Stimulated activated CD4-positive, alpha-beta T cell treated with anti-CD3 and anti-CD28 coated beads, Interleukin-4, amount 100 ng/mL, for 24 hours (primary cell): Measurements from ENCODE around the gene LAMTOR1.
A peak's percentile ranks its signal among the peaks of the same experiment; 100 is the strongest.
"Not testable (repeated sequence)": the region's sequence is repeated elsewhere in the genome, so short reads cannot be mapped to it uniquely, and the experiment has no call there.

Source experiments
- DNase-seq: peaks from one replicate; pipeline ENCODE4 v3.0.0-alpha.2; 2020

LAMTOR1 gene

GRCh38 chr11:72102946-72103753, at the start of gene LAMTOR1:
TSS of gene LAMTOR1 (minus strand) at chr11:72103297. CDS start at chr11:72103224, 73 bp downstream.
- peak; percentile 99 for DNase-seq

DNA sequence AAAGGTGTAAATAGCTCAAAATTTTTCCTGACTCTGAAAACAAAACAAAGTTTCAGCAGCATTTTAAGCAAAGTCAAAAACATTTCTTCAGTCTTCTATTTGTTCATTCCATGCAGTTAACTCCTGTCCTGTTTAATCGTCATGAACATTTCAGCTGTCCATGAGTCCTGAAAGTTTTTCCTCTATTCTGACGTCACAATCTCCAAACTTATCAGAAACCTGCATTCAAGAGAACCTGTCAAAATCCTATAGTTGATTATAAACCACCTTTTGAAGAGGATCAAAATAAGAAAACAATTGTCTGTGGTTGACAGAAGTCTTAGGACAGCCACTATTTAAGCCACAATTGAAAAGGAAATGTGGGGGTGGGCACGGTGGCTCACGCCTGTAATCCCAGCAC, 47.8 kb upstream of the LAMTOR1 start:
- no peak for DNase-seq

GRCh38 chr11:72146625-72147024, 43.5 kb upstream of the LAMTOR1 start:
- no peak for DNase-seq

DNA sequence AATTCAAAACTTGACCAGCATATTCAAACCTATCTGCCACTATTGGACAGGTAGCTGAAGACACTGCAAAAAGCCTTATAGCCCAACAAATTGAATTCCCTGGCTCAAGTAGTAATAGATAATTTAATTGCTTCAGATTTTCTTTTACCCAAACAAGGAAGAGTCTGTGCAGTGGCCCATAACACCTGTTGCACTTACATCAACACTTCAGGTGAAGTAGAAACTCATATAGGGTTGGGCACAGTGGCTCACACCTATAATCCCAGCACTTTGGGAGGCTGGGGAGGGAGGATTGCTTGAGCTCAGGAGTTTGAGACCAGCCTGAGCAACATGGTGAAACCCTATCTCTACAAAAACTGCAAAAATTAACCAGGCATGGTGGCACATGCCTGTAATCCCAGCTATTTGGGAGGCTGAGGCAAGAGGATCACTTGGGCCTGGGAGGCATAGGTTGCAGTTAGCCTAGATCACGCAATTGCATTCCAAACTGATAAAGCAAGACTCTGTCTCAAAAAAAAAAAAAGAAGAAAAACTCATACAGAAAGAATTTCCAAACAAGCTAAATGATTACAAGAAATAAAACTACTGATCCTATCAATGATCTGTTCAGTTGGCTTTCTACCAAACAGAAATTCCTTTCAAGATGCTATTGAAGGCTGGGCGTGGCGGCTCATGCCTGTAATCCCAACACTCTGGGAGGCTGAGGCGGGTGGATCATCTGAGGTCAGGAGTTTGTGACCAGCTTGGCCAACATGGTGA, 41.9 kb upstream of the LAMTOR1 start:
- no peak for DNase-seq

- DNase-seq = not testable (repeated sequence)
Observed at GRCh38 chr11:72142543-72142942, 39.4 kb upstream of the LAMTOR1 start.

GRCh38 chr11:72142086-72142485, 39.0 kb upstream of the LAMTOR1 start:
- not testable (repeated sequence) for DNase-seq

DNA sequence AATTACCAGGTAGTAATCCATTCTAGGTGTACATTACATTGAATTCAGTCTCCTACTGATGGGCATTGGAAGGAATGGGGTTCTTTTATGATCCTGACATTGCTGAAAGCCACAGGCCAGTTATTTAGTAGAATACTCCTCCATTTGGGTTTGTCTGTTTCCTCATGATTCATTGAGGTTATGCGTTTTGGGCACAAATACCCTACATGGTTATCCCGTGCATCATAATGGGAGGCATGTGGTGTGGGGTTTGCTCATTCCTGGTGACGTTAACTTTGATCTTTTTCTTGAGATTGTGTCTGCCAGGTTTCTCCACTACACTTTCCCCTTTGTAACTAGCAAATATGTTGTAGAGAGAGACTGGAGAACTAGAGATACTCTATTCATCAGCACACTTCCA, 38.0 kb upstream of the LAMTOR1 start:
- DNase-seq = peak; percentile 21

DNA sequence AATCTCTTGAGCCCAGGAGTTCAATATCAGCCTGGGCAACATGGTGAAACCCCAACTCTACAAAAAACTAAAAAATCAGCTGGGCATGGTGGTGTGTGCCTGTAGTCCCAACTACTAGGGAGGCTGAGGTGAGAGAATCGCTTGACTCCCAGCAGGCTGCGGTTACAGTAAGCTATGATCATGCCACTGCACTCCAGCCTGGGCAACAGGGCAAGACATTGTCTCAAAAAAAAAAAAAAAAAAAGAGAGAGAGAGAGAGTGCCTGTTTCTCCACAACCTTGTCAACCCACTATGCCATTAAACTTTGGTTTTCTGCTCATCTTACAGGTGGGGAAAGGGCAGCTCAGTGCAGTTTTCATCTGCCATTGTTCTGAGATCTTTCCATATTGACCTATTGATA, 37.6 kb upstream of the LAMTOR1 start:
- no peak for DNase-seq

- DNase-seq = no peak
Observed at GRCh38 chr11:72139500-72139899, 36.4 kb upstream of the LAMTOR1 start.

GRCh38 chr11:72138821-72139390, 35.8 kb upstream of the LAMTOR1 start:
- no peak for DNase-seq

DNA sequence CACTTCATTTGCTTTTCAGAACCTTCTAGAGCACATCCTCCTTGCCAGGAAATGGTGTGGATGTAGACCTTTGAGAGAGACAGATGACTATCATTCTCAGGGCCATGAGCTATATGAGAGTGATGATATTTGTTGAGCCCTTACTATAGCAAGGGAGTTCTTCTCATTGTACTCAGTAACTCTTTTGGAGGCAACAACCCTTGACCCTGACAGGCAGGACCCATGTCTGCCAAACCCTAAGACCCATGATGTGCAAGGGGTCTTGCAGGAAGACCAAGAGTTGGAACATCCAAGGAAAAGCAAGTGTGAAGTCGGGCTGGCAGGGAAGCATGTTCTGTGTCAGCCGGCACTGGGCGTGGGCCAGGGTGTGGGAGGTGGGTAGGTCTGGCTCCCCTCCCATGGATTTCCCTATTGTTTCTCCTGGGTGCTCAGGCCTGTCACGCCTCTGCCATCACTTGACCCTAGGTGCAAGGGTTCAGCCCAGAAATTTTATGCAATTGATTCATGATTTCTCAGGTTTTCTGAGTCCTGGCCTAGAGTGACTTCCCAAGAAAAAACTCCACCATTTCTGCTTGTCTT, 33.7 kb upstream of the LAMTOR1 start:
- no peak for DNase-seq

- DNase-seq = no peak
Observed at GRCh38 chr11:72135891-72136683, 33.0 kb upstream of the LAMTOR1 start.

DNA sequence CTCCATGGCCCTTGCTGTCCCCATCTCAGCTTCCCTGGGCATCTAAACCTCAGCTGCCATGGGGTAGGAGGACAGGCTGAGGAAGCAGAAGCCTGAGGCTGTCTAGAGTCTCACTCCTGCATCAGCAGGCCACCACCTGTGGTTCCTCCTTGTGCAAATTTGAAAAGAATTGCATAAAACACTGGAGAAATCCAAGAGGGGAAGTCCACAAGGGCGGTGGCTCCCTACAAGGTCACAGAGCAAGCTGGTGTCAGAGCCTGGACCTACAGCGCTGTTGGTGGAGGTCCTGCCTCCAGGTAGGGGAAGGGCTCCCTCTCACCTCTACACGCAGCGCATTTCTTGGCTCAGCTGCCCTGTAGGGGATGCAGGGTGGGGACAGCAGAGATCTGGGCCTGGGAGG, 32.4 kb upstream of the LAMTOR1 start, which contains the start of gene FOLR3:
TSS of gene FOLR3 (plus strand) at position 253 of the 400 bp plus-strand sequence. CDS start 228 bp downstream, outside the sequence.
- not testable (repeated sequence) for DNase-seq

DNA sequence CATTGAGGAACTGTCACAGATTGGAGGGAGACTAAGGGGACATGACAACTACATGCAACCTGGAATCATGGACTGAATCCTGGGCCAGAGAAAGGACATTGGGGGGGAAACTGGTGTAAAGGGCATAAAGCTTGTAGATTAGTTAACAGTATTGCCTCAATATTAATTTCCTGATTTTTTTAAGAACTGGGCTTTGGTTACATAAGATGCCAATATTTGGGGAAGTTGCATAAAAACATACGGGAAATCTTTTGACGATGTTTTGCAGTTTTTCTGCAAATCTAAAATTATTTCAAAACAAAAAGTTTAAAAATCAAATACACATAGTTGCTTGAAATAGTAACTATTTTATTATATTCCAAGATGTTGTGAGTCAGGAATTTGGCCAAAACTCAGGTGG, 29.5 kb upstream of the LAMTOR1 start:
- DNase-seq = no peak

DNA sequence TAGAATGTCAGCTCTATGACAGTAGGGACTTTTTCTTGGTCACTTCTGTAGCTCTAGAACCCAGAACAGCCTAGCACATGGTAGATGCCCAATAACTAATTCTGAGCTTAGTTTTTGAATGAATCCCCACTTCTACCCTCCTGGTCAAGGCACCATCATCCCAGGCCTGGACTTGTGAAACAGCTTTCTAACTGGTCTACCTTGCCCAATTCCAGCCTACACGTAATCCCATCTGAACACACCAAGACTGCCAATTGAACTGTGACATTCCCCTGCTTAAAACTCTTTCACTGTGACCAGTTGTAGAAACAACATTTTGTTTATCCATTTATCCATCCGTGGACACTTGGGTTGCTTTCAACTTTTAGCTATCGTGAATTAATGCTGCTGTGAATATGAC, 26.3 kb upstream of the LAMTOR1 start:
- no peak for DNase-seq

DNA sequence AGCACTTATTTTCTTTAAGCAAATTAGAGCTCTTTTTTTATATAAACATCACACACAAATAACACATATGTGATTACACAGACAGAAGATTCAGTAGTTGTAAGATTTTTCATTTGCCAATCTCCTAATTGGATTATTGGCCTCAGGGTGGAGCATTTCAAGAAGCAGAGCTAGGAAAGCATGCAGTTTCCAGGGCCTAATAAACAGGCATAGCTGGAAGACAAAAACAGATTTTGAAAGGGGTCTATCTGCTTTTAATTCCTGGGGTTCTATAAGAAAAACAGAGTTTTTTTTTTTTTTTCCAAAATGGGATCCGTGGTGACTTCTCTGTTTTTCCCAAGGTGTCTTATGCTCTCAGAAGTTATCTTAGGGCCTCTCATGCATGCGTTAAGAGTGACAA, 24.8 kb upstream of the LAMTOR1 start:
- DNase-seq = no peak

DNA sequence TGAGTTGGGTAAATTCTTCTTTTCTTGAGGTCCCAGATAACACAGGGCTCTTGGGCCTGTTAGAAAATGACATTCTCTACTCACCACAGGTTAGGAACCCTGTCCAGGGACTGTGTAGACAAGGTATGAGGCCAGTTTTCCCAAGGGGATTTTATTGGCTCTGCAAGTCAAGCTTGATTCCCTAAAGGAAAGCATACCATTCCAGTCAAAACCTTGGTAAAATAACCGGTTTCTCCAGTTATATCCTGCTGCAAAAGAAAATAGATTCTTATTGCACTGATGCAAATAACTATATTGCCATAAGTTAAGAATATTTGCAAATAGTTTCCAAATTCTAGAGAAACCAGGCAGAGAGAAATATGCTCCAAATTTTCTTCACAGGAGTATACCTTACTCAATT, 22.9 kb upstream of the LAMTOR1 start:
- no peak for DNase-seq

GRCh38 chr11:72124046-72124445, 20.9 kb upstream of the LAMTOR1 start:
- DNase-seq = no peak

GRCh38 chr11:72123117-72123653, 20.1 kb upstream of the LAMTOR1 start:
- no peak for DNase-seq

DNA sequence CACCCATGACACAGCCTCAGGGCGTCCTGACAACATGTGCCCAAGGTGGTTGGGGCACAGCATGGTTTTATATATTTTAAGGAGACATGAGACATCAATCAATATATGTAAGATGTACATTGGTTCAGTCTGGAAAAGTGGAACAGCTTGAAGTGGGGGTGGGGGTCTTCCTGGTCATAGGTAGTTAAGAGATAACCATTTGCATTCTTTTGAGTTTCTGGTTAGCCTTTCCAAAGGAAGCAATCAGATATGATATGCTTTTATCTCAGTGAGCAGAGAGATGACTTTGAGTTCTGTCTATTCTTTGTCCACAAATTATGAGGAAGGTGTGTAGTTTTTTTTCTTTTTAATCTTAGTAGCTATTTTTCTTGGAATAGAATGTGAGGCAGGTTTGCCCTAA, 19.5 kb upstream of the LAMTOR1 start:
- no peak for DNase-seq

- DNase-seq = no peak
Observed at GRCh38 chr11:72120930-72121329, 17.8 kb upstream of the LAMTOR1 start.

DNA sequence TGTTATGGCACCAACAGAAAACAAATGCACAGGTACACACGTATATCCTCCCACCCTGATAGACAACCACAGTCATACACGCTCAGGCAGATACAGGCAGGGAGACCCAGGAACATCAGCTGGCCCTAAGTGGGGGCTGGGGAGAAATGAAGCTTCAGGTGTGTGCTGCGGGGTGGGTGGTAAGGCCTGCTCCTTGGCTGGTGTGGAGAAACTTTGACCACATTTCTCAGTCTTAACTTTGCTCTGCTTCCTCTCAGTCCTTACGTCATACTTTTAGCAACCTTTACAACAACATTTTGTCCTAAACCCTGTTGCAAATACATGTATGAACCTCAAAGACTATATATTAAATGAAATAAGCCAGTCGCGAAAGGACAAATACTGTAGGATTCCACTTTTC, 16.1 kb upstream of the LAMTOR1 start:
- DNase-seq = no peak
